Type B pancreatic cell (in vitro differentiated cells): ENCODE results near the gene MED22. TPM values are rescaled to one million over a fixed set of nuclear protein-coding genes. Genes with fewer than 3 reads are reported as not detected.

ENCODE experiments used
- DNase-seq: peaks from one replicate; pipeline ENCODE4 v3.0.0; 2021; ENCODE audit warnings: mixed read lengths; ENCODE audit not compliant: unreplicated experiment; ENCODE audit errors: extremely low spot score
- H3K27ac Mint-ChIP-seq: 2 replicates; pipeline ENCODE4 v1.8.0; 2021; ENCODE audit warnings: mild to moderate bottlenecking, mixed read lengths
- H3K27me3 Mint-ChIP-seq: 2 replicates; pipeline ENCODE4 v1.8.0; 2021; ENCODE audit warnings: mixed read lengths
- H3K36me3 Mint-ChIP-seq: 2 replicates; pipeline ENCODE4 v1.8.0; 2021; ENCODE audit warnings: mixed read lengths
- H3K4me1 Mint-ChIP-seq: one replicate; pipeline ENCODE4 v1.8.0; 2021; ENCODE audit warnings: mixed read lengths; ENCODE audit not compliant: unreplicated experiment
- H3K4me3 Mint-ChIP-seq: 2 replicates; pipeline ENCODE4 v1.8.0; 2021; ENCODE audit warnings: mild to moderate bottlenecking, mixed read lengths
- H3K9me3 Mint-ChIP-seq: 2 replicates; pipeline ENCODE4 v1.8.0; 2021; ENCODE audit warnings: mixed read lengths
- total RNA-seq: library from RNA; stranded (reverse); gene quantifications from 2 replicates; pipeline ENCODE4 v1.2.1, GENCODE V29; 2021; ENCODE audit warnings: low replicate concordance
- TF ChIP-seq, protein P1 (sequence below): fragments of 200-600 bp; sonication (generic); conservative IDR thresholded peaks from 2 replicates; pipeline ENCODE4 v1.5.0; 2021; ENCODE audit warnings: antibody characterized with exemption, mild to moderate bottlenecking

MED22 gene
- total RNA-seq, 1 donor from 2014 or later: 38.2 TPM

DNA sequence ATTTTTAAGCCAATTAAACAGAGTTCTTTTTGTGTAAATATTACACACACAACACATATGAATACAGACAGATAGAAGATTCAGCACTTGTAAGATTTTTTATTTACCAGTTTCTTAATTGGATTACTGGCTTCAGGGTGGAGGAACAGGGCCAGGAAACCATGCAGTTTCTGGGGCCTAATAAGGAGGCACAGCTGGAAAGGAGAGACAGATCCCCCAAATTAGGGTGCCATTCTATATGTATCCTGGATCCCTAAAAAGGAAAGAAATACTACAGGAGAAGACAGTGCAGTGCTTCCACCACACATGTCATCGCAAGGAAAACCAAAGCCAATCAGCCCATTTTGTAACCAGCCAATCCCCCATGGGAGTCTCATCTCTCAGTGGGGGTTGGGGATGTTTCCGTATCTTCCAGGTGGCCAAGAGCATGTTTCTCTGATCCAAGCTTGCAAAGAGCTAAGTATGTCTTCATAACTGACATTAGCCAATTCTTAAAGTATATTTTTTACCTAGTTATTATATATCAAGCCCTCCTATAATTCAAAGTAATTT is 57.1 kb downstream of the MED22 start:
- H3K4me3 Mint-ChIP-seq: no peak overlapping the region
- H3K27ac Mint-ChIP-seq: no peak overlapping the region
- H3K9me3 Mint-ChIP-seq: peaks cover 9% of the 10 kb centered on the region
- H3K36me3 Mint-ChIP-seq: no peaks in the 10 kb centered on the region
- peaks cover 18% of the 10 kb centered on the region for H3K27me3 Mint-ChIP-seq
- H3K4me1 Mint-ChIP-seq: no peaks in the 10 kb centered on the region
- TF ChIP-seq, protein P1, sequence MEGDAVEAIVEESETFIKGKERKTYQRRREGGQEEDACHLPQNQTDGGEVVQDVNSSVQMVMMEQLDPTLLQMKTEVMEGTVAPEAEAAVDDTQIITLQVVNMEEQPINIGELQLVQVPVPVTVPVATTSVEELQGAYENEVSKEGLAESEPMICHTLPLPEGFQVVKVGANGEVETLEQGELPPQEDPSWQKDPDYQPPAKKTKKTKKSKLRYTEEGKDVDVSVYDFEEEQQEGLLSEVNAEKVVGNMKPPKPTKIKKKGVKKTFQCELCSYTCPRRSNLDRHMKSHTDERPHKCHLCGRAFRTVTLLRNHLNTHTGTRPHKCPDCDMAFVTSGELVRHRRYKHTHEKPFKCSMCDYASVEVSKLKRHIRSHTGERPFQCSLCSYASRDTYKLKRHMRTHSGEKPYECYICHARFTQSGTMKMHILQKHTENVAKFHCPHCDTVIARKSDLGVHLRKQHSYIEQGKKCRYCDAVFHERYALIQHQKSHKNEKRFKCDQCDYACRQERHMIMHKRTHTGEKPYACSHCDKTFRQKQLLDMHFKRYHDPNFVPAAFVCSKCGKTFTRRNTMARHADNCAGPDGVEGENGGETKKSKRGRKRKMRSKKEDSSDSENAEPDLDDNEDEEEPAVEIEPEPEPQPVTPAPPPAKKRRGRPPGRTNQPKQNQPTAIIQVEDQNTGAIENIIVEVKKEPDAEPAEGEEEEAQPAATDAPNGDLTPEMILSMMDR: no peak
- DNase-seq: no peak

Other genes starting within 250 kb of the MED22 start
- 64.8 and 86.3 TPM in 2 replicates for gene RALGDS, start 226.9 kb downstream of the MED22 start, total RNA-seq
- gene GBGT1, start 184.2 kb downstream of the MED22 start, total RNA-seq: 21.0 and 54.9 TPM in 2 replicates
- gene OBP2B, start 138.9 kb downstream of the MED22 start, total RNA-seq: not detected in 2 replicates
- 3.7 and 5.6 TPM in 2 replicates for gene ABO, start 72.9 kb downstream of the MED22 start, total RNA-seq
- gene SURF6, start 11.9 kb downstream of the MED22 start, total RNA-seq: 24.9 and 26.5 TPM in 2 replicates
- 2,442 and 2,715 TPM in 2 replicates for gene RPL7A, start 87 bp upstream of the MED22 start, total RNA-seq
- 40.8 and 46.9 TPM in 2 replicates for gene SURF1, start 8.4 kb upstream of the MED22 start, total RNA-seq
- 21.3 and 23.5 TPM in 2 replicates for gene SURF2, start 8.4 kb upstream of the MED22 start, total RNA-seq
- 173 and 224 TPM in 2 replicates for gene SURF4, start 27.9 kb upstream of the MED22 start, total RNA-seq
- 1.00 and 3.9 TPM in 2 replicates for gene STKLD1, start 28.2 kb upstream of the MED22 start, total RNA-seq
- gene REXO4, start 69.9 kb upstream of the MED22 start, total RNA-seq: 26.5 and 28.9 TPM in 2 replicates
- gene ADAMTS13, start 74.2 kb upstream of the MED22 start, total RNA-seq: 4.4 and 12.9 TPM in 2 replicates
- gene CACFD1, start 111.8 kb upstream of the MED22 start, total RNA-seq: 45.6 and 51.9 TPM in 2 replicates
- gene SLC2A6, start 131.0 kb upstream of the MED22 start, total RNA-seq: 8.2 and 9.7 TPM in 2 replicates
- not detected in 2 replicates for gene MYMK, start 176.8 kb upstream of the MED22 start, total RNA-seq
- gene ADAMTSL2, start 186.6 kb upstream of the MED22 start, total RNA-seq: 0.57 and 0.65 TPM in 2 replicates